ENCODE results near the gene ADM.

DNA sequence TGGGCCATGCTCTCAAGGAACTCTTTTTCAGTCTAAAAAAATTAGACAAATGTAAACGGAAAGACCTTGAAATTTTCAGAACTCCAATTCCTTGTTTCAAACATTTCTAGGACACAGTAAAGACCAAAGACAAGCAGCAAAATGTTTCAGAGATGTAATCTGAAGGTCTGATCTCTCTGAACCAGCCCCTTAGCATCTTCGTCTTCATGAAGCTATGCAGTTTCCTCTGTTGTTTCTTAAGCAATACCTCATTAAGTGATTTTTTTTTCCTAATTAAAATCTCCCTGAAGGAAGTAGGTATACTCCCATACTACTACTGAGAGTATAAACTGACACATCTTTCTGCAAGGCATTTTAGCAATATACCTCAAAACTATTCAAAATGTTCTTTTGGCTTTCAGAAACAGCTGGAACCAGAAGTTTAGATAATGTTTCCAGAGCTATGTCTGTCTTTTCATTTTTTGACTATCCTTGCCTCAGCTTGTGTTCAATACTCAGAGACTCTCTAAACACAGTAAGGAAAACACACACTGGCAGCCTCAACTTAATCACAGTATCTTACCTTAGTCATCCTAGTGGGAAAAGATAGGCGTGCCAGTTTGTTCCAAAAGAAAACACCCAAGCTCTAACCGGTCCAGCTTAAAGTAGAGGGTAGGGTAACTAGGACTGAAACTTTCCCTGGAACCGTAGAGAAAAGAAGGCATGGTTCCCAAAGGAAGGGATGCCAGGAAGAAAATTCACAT is 36.0 kb upstream of the ADM start:
- TF ChIP-seq JUN (IDR thresholded peaks at IDR 0.05; ENCODE audit: borderline replicate concordance, insufficient read depth, insufficient read length, low read depth) (no peak), EZH2 (IDR thresholded peaks at IDR 0.05; ENCODE audit: borderline replicate concordance, low read depth, low read length, severe bottlenecking) (no peak), POLR2A (IDR thresholded peaks at IDR 0.05; ENCODE audit: low read depth, low read length) (no peak)
- TF ChIP-seq, protein P1, sequence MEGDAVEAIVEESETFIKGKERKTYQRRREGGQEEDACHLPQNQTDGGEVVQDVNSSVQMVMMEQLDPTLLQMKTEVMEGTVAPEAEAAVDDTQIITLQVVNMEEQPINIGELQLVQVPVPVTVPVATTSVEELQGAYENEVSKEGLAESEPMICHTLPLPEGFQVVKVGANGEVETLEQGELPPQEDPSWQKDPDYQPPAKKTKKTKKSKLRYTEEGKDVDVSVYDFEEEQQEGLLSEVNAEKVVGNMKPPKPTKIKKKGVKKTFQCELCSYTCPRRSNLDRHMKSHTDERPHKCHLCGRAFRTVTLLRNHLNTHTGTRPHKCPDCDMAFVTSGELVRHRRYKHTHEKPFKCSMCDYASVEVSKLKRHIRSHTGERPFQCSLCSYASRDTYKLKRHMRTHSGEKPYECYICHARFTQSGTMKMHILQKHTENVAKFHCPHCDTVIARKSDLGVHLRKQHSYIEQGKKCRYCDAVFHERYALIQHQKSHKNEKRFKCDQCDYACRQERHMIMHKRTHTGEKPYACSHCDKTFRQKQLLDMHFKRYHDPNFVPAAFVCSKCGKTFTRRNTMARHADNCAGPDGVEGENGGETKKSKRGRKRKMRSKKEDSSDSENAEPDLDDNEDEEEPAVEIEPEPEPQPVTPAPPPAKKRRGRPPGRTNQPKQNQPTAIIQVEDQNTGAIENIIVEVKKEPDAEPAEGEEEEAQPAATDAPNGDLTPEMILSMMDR (IDR thresholded peaks at IDR 0.05; ENCODE audit: extremely low read depth in 1 of 2, insufficient read depth in 1 of 2, low read depth in 1 of 2, low read length in 2 of 2), result no peak

All from endothelial cell of umbilical vein (primary cell).